C1 segment of cervical spinal cord (tissue), 14 donors: ENCODE results near the gene PIGH.

Experiments used
- DNase-seq, 14 donors: peaks; one replicate each; lab custom pipeline; 2025; lab: John Stamatoyannopoulos, UW

The PIGH gene

GRCh38 chr14:67575684-67576083 lies 24.4 kb downstream of the PIGH start:
- no peak for DNase-seq

GRCh38 chr14:67574806-67575205 lies 25.3 kb downstream of the PIGH start:
- DNase-seq = no peak

- no peak for DNase-seq
Observed at GRCh38 chr14:67574156-67574555, 25.9 kb downstream of the PIGH start.

GRCh38 chr14:67573228-67574010 lies 26.6 kb downstream of the PIGH start:
- no peak for DNase-seq

- no peak for DNase-seq
Observed at GRCh38 chr14:67572608-67573007, 27.5 kb downstream of the PIGH start.

- DNase-seq = no peak
Observed at GRCh38 chr14:67571991-67572323, 28.1 kb downstream of the PIGH start.

- peak in 8 of 14 donors; percentile 24 to 71 (median 45) for DNase-seq
Observed at GRCh38 chr14:67571275-67571990, 28.6 kb downstream of the PIGH start.

GRCh38 chr14:67570453-67570852 lies 29.6 kb downstream of the PIGH start:
- no peak for DNase-seq

- DNase-seq = no peak
Observed at GRCh38 chr14:67569651-67570290, 30.3 kb downstream of the PIGH start.

GRCh38 chr14:67569011-67569650 lies 30.9 kb downstream of the PIGH start:
- no peak for DNase-seq

- peak in 2 of 14 donors; percentile 32 to 44 for DNase-seq
Observed at GRCh38 chr14:67567654-67568053, 32.4 kb downstream of the PIGH start.

GRCh38 chr14:67566908-67567307 lies 33.2 kb downstream of the PIGH start:
- peak in 8 of 14 donors; percentile 21 to 63 (median 40) for DNase-seq

GRCh38 chr14:67564236-67564635 lies 35.8 kb downstream of the PIGH start:
- DNase-seq = no peak

GRCh38 chr14:67562776-67563150 lies 37.3 kb downstream of the PIGH start:
- no peak for DNase-seq

- no peak for DNase-seq
Observed at GRCh38 chr14:67562025-67562775, 37.9 kb downstream of the PIGH start.

- DNase-seq = no peak
Observed at GRCh38 chr14:67559639-67560038, 40.4 kb downstream of the PIGH start.

- DNase-seq = no peak
Observed at GRCh38 chr14:67557656-67558055, 42.4 kb downstream of the PIGH start.

GRCh38 chr14:67557118-67557517 lies 43.0 kb downstream of the PIGH start:
- no peak for DNase-seq

- no peak for DNase-seq
Observed at GRCh38 chr14:67556671-67557070, 43.4 kb downstream of the PIGH start.

- DNase-seq = no peak
Observed at GRCh38 chr14:67555518-67556090, 44.5 kb downstream of the PIGH start.

- DNase-seq = no peak
Observed at GRCh38 chr14:67554341-67554740, 45.7 kb downstream of the PIGH start.
